GM19324 (cell line): ENCODE measurements around the gene CDO1.
"Not testable (repeated sequence)": the region's sequence is repeated elsewhere in the genome, so short reads cannot be mapped to it uniquely, and the experiment has no call there.

Experiments
- ATAC-seq: cut with Tn5 transposase; IDR thresholded peaks from one replicate; pipeline ENCODE4 v1.9.1; 2021; ENCODE audit warnings: mild to moderate bottlenecking, moderate library complexity; ENCODE audit not compliant: unreplicated experiment, low FRiP score

Gene CDO1

DNA sequence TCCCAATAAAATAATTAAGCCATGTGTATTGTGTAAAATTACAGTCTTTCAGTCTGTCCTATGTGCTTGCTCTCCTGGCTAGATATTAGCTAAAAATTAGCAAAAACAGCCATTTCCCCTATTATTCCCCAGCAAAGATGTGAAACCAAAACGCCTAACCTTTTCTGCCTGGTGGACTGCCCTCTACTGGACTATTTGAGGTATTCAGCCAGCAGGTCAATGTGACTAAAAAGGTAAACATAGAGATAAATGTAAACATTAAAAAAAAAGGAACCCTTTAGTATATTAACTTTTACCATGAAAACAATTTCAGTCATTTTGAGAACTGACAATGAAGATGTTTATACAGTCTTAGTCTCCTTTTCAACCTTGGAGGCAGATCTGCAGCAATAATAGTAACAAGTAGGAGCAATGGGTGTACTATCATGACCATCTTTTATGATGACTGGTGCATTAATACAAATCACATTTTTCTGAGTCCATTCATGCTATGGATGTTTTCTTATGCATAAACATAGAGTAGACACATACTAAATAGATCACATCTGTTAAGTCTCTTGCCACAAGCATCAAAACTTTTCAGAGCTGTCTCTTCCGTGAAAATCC, 14.8 kb upstream of the CDO1 start:
- ATAC-seq: peak; percentile 66

GRCh38 chr5:115829913-115830312, 13.5 kb upstream of the CDO1 start:
- ATAC-seq: no peak

GRCh38 chr5:115825948-115826347, 9.5 kb upstream of the CDO1 start:
- no peak for ATAC-seq

DNA sequence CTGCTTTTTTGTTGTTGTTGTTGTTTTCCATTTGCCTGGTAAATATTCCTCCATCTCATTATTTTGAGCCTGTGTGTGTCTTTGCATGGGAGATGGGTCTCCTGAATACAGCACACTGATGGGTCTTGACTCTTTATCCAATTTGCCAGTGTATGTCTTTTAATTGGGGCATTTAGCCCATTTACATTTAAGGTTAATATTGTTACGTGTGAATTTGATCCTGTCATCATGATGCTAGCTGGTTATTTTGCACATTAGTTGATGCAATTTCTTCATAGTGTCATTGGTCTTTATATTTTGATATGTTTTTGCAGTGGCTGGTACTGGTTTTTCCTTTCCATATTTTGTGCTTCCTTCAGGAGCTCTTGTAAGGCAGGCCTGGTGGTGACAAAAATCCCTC, 8.5 kb upstream of the CDO1 start:
- not testable (repeated sequence) for ATAC-seq

DNA sequence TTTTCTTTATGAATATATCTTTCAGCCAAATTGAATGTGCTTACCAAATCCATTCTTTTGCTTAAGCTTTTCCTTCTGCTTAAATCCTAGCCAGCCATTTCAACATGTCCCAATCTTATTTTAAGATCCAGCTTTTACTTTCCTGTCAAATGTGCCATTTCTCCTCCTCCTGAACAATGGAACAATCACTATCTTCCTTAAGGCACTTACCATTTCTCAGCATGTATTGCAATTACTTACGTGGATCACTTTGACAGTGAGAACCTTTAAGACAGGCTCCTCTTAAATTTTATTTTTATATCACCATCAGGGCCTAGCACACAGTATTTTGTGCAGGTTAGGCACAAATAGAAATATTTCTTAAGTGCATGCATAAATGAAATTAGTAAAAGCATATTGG, 4.4 kb upstream of the CDO1 start:
- no peak for ATAC-seq

- no peak for ATAC-seq
Measured at GRCh38 chr5:115818821-115819220, 2.4 kb upstream of the CDO1 start.

DNA sequence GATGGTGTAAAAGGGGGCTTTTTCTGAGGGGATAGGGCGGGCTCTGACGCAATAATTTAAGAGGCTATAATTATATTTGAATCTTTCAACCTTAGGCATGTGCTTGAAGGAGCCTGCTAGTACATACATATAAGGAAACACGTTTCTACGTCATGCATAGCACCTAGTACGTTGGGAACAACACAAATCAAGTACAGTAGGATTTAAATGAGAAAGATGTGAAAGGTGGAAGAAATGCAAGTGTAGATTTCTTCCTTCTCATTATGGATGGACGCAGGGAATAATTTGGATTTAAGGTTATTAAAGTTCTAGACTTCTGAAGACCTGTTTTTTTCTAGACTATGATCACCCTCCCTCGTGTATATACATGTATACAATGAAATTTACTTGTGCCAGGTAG, 927 bp upstream of the CDO1 start:
- ATAC-seq: no peak

DNA sequence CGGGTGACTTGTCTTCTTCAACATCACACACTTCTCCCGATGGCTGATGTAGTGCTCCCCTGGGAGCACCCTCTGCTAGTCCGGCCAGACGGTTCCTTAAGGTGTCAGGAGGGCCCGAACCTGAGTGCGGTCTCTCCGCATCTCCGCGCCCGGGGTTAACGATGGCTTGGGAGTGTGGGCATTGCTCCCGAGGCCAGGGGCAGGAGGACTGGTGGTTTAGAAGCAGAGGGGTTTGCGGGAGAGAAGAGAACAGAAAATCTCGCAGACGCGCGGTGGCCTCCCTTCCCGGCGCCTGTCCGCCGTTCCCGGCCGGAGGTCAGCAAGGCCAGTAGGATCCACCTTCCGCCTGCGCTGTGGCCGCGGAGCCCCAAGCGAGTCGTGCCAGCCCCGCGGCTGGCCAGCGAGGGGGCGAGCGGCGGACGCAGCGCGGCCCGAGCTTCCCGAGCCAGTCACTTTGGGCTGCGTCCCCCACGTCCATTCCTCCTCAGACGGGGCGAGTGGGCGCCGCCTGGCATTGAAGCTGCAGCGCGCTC, 700 bp downstream of the CDO1 start:
- ATAC-seq: no peak

DNA sequence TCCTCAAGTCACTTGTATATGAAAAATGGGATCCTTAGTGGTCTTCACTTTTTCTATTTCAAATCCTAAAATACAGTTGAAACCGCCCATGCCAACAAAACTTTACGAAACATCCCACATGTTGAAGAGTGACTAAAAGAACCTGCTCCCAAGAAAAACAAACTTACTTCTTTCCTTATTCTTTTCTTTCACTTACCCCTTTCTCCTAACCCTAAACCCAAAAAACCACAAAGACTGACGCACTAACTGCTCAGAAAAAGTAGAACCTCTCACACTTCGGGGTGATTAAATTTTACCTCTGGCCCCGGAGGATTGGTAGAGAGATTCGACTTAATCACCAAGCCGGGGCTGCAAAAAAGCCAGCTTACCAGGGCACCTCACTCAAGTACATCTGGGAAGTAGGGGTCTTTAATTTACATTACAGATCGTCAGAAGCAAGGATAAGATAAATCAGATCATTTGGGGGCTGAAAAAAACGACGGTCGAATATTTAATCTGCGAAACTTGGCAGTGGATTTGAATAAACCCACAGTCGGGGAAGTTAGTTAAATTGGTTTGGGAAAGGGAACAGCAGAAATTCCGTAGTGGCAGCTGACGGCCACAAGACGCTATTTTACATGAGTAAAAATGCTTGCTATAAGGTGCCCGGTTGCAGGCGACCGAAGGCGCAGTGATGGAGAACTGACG, 1.3 kb downstream of the CDO1 start:
- ATAC-seq: no peak

DNA sequence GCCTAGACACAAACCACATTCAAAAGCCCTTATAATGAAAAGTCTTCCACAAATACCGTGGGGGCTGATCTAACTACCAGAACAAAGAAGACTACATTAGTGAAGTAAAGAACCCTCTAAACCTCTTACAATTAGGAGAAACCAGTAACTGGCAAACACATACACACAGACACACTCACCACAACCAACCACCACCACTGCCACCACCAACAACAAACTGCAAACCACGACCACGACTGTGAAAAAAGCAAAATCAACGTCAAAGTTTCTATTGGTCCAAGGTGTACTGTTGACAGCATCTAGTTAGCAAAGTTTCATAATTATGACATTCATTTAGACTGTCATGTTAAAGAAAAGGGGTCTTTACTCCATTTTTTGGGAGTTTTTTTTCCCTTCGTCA, 2.7 kb downstream of the CDO1 start:
- ATAC-seq: no peak

GRCh38 chr5:115812372-115812771, 4.1 kb downstream of the CDO1 start:
- ATAC-seq: no peak

DNA sequence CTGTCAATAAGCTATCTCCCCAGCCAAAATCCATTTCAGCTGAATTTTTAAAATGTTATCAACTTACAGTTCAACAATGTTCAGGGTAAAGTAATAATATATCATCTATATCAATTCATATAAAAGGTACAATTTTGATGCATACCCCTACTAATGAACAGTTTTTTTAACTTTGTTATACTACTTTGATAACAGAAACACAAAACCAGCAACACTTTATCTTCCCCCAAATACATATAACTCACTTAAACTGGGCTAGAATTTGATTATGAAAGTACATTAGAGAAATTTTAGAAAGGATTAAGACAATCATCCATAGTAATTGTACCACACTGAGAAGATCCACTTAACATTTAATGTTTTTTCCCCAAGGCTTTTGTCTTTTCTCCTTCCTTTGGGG, 5.1 kb downstream of the CDO1 start:
- ATAC-seq: no peak

GRCh38 chr5:115810761-115811160, 5.7 kb downstream of the CDO1 start:
- no peak for ATAC-seq

GRCh38 chr5:115809946-115810345, 6.5 kb downstream of the CDO1 start:
- ATAC-seq: no peak

- not testable (repeated sequence) for ATAC-seq
Measured at GRCh38 chr5:115808066-115808465, 8.4 kb downstream of the CDO1 start.

- no peak for ATAC-seq
Measured at GRCh38 chr5:115807654-115808052, 8.8 kb downstream of the CDO1 start.

DNA sequence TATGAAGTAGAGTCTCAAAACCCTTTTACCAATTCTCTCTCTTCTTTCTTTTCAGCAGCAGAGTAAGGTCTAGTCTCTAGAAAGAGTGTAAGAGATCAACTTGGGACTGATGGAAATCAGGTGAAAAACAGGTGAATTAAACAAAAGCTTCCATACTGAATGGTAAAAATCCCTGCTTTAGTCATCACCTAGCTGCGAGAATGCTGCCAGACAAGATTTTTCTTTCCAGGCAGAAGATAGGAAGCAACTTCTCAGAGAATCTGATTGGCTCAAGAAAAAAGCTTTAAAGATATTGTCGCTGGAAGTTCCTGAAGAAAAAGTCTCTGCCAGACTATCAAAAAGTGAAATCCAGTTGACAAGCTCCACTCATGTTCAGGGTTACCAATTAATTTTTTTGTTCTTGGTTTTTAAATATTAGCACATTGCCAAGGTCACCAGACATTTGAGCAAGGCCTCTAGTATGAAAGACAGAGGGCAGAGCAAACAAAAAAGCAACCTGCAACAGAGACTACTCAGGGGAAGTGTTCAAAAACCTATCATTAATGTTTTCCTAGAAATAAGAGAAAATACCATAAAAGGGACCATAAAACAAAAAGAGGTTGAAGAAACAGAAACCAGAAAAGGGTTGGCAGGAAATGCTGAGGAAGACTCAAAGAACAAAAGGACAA, 9.3 kb downstream of the CDO1 start:
- no peak for ATAC-seq

- no peak for ATAC-seq
Measured at GRCh38 chr5:115801984-115802383, 14.5 kb downstream of the CDO1 start.

DNA sequence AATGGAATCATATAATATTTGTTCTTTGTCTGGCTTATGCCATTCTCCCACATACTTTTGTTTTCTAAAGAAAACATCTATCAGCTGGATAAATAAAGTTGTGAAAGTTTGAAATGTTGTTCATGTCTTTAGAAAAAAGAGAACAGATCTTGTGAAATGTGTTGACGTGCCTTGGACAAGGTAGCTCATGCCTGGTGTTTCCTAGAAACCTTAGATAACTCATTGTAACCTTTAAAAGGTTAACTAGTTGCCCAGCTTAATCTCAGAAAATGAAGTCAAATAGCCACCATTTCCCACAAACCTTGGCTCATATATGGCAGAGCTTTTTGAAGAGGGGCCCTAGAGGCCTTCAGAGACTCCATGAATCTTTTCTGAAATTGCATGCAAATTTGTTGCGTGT, 15.3 kb downstream of the CDO1 start:
- ATAC-seq: no peak

GRCh38 chr5:115800108-115800507, 16.4 kb downstream of the CDO1 start:
- ATAC-seq: no peak

DNA sequence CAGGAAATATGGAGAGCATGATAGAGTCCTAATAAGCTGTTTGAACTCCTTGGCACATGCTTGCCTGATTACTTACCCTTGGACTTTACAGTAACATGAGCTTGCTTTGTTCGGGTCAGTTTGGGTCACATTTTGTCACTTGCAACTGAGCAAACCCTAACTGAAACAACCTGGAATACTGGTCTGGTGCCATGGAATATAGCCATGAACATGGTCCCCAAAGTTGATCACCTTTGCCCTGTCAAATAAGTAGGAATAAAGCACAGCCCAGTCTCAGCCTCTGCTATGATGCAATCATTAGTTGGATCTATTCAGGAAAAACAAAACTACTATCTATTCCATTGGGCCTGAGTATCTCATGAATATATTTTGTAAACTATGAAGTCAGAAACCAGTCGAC, 18.2 kb downstream of the CDO1 start:
- no peak for ATAC-seq

DNA sequence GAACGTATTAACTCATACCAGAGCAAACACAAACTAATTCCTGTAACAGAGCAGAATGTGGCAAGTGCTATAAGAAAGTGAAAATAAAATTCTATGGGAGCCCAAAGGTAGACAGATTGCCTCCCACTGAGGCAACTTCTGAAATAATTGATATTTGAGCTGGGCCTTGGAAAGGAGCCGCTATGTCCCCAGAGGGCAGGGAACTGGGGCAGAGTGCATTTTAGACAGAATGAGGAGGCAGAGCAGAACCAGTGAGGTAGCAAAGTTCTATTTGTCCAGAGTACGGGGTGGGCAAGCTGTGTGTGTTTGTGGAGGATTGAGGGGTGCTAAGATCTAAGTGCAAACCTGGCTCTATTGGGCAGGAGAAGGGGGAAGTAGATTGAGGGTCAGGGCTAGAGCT, 19.8 kb downstream of the CDO1 start:
- no peak for ATAC-seq
